Erythroblast (primary cell): ENCODE measurements around the gene FMO4.
"Not testable (repeated sequence)": the region's sequence is repeated elsewhere in the genome, so short reads cannot be mapped to it uniquely, and the experiment has no call there.

Experiments used
- DNase-seq, 2 experiments: peaks; one replicate each; lab custom pipeline; 2025; lab: John Stamatoyannopoulos, UW
- GATA1 ChIP-seq: IDR thresholded peaks from 2 replicates; pipeline ENCODE4 v1.6.1; 2011; ENCODE audit warnings: low read depth, mild to moderate bottlenecking, control low read depth, low read length, moderate library complexity
- POLR2A ChIP-seq: IDR thresholded peaks from 2 replicates; pipeline ENCODE4 v1.6.1; 2011; ENCODE audit warnings: mild to moderate bottlenecking, low read length

Gene FMO4

GRCh38 chr1:171298696-171299095, 15.3 kb upstream of the FMO4 start:
- DNase-seq, result no peak
- TF ChIP-seq GATA1 (no peak), POLR2A (no peak)

DNA sequence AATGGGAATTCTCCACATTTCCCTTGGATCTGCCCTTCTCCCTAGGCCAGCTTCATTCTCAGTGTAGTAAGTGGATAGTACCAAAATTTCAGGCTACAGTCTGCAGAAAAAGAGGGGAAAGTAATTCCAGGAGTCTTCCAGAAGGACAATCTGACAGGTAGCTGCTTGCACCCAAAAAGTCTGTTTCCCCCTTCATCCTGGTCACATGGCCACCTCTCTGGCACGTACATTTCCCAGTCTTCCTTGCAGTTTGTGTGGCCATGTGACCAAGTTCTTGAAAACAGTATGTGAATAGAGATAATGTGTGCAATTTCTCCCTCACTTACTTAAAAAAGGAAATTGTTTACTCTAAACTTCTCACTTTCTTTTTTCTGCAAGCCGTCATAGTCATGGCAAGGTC, 14.6 kb upstream of the FMO4 start:
- TF ChIP-seq GATA1 (no peak), POLR2A (no peak)
- DNase-seq, result no peak

DNA sequence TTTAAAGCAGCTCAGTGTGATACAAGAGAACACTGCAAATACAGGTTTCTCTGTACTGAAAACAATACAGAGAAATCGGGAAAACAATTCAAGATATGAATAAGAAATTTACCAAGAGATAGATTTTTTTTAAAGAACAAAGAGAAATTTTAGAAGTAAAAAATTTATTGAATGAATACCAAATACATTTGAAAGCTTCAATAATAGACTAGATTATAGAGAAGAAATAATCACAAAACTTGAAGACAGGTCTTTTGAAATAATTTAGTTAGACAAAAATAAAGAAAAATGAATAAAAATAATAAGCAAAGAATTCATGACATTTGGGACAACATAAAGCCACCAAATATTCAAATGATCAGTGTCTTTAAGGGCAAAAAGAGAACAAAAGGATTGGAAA, 13.6 kb upstream of the FMO4 start:
- no peak for TF ChIP-seq POLR2A
- TF ChIP-seq GATA1, result no peak
- no peak for DNase-seq

- DNase-seq, result no peak
- TF ChIP-seq GATA1 (no peak), POLR2A (no peak)
Measured at GRCh38 chr1:171310661-171311087, 3.3 kb upstream of the FMO4 start.

DNA sequence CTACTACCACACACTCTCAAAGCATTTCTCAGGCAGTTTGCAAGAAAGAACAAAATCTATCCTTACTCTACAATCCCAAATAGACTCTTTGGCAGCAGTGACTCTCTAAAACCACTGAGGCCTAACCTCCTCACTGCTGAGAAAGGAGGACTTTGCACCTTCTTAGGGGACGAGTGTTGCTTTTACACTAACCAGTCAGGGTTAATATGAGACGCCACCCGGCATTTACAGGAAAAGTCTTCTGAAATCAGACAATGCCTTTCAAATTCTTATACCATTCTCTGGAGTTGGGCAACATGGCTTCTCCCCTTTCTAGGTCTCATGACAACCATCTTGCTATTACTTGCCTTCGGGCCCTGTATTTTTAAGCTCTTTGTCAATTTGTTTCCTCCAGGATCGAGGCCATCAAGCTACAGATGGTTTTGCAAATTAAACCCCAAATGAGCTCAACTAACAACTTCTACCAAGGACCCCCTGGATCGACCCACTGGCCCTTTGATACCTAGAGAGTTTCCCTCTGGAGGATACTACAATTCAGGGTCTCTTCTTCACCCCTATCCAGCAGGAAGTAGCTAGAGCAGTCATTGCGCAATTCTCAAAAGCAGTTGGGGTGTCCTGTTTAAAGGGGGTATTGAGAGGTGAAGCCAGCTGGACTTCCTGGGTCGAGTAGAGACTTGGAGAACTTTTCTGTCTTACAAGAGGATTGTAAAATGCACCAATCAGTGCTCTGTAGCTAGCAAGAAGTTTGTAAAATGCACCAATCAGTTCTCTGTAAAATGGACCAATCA, 2.0 kb upstream of the FMO4 start:
- TF ChIP-seq POLR2A (no peak), GATA1 (no peak)
- DNase-seq, result no peak

- no peak for TF ChIP-seq POLR2A
- TF ChIP-seq GATA1, result no peak
- no peak for DNase-seq
Measured at GRCh38 chr1:171313319-171313834, 606 bp upstream of the FMO4 start.

GRCh38 chr1:171329251-171329650, 15.3 kb downstream of the FMO4 start:
- TF ChIP-seq GATA1 (no peak), POLR2A (no peak)
- no peak for DNase-seq

DNA sequence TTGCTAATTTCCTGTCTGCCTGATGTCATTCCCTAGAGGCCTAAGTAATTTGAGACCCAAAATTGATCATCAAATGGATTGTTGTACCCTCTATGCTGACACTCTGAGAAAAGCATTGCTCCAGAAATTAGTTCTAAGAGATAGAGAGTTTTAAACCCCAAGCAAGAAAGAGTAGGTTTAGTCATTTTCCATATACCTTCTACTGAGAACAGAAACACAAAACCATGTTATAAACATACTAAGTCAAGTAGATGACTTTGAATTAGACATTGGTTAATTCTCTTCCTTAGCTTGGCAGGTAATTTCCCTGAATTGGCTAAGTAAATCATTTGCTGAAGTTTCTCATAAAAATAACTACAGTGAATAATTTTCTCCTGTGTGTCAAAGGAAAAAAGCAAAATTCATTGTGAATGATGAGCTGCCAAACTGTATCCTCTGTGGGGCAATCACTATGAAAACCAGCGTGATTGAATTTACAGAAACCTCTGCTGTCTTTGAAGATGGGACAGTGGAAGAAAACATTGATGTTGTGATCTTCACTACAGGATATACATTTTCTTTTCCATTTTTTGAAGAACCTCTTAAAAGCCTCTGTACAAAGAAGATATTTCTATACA, 20.1 kb downstream of the FMO4 start:
- TF ChIP-seq GATA1 (no peak), POLR2A (no peak)

GRCh38 chr1:171335964-171336363, 22.0 kb downstream of the FMO4 start:
- TF ChIP-seq POLR2A, result no peak
- no peak for TF ChIP-seq GATA1
- DNase-seq, result no peak

More for the DNA sequence above, 20.1 kb downstream of the FMO4 start:
- DNase-seq, result no peak

- DNase-seq, result not testable (repeated sequence)
Measured at GRCh38 chr1:171339345-171339744, 25.4 kb downstream of the FMO4 start.

DNA sequence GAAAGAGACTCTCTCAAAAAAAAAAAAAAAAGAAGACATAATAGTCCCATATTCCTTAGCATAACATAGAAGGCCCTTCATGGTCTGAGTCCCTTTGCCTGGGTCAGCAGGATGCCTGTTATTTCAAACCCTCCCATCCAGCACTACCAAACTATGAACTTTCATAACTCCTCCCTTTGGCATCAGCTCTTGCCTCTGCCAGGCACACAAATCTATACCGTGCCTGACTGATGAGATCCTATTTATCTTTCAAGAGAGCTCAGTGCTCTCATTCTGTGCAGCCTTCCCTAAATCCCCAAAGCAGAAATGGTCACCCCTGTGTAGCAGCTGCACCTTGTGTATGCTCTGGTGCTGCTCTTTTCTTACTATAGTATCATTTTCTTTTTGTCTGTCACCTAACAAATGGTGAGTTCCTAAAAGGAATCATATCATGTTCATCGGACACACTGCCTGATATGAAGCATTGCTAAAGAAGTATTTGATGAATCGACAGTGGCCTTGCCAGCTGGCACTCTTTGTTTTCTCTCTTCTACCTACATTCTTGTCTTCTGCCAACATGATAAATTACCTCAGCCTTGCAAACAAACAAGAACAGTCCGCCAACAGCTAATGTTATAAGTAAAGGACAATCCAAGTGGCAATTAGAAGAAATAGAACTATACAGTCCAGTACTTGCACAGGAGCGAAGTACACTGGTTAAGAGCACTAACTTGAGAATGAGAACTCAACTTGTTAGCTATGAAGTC, 29.9 kb downstream of the FMO4 start:
- TF ChIP-seq GATA1 (no peak), POLR2A (no peak)
- DNase-seq, result no peak

DNA sequence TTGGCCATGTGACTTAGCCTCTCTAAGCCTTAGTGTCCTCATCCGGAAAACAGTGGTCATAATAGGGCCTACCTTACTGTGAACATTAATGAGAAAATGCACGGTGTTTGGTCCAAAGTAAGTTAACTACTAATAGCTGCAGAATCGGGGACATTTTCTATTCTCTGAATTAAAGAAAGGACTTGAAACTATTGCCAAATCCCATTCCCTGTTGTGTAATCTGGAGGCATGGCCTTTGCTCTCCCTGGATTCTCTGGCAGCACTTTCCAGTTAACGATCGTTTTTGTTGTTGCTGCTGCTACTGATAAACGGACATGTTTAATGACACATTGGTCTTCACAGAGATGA, 30.5 kb downstream of the FMO4 start:
- TF ChIP-seq GATA1, result no peak
- no peak for TF ChIP-seq POLR2A
- DNase-seq, result no peak

DNA sequence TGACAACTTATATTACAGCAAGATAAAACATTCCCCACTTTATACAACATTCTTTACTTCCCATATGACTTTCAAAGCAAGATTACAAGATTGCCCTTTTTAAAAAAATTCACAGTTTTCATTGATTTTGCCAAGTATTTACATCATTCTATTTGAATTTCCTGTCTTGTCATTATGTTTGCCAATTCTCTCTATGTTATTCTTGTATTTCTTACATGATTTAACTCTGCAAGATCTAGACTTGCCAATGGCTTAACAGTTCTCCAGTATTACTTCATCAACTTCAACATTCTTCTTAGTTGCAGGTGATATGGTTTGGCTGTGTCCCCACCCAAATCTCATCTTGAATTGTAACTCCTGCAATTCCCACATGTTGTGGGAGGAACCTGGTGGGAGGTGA, 31.6 kb downstream of the FMO4 start:
- no peak for DNase-seq
- no peak for TF ChIP-seq POLR2A
- TF ChIP-seq GATA1, result no peak

- TF ChIP-seq POLR2A, result no peak
- no peak for TF ChIP-seq GATA1
- no peak for DNase-seq
Measured at GRCh38 chr1:171346881-171347280, 32.9 kb downstream of the FMO4 start.

DNA sequence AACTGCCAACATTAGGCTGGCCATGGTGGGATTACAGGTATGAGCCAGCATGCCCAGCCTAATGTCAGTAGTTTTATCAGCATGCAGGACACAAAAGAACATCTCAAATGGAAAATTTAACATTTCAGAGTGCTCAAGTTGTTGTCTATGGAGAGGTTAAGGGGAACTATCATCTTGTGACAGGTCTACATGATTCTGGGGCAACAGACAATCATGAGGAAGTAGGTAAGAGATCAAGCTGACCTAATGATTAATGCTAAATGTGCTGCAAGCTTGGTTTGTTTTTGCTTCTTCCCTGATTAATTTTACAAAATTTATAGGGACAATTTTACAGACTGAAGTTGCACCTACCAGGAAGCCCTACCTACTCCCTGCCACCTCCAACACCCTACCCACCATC, 36.6 kb downstream of the FMO4 start:
- no peak for DNase-seq
- no peak for TF ChIP-seq GATA1
- no peak for TF ChIP-seq POLR2A
